ENCODE data around the gene C12orf60.
A peak's percentile ranks its signal among the peaks of the same experiment; 100 is the strongest.

The C12orf60 gene

GRCh38 chr12:14802247-14802646 is 1.2 kb upstream of the C12orf60 start:
- H3K4me3 ChIP-seq (replicated peaks; ENCODE audit: low read depth, low read length), result peak overlapping the region; percentile 94
- DNase-seq (ENCODE audit: extremely low read depth, low read depth), result no peak
- no peak for TF ChIP-seq CTCF (IDR thresholded peaks at IDR 0.05; ENCODE audit: low read depth, low read length, missing control alignments)

GRCh38 chr12:14802721-14803010 is 804 bp upstream of the C12orf60 start:
- DNase-seq (ENCODE audit: extremely low read depth, low read depth), result no peak
- peak overlapping the region; percentile 94 for H3K4me3 ChIP-seq (replicated peaks; ENCODE audit: low read depth, low read length)
- TF ChIP-seq CTCF (IDR thresholded peaks at IDR 0.05; ENCODE audit: low read depth, low read length, missing control alignments), result no peak

DNA sequence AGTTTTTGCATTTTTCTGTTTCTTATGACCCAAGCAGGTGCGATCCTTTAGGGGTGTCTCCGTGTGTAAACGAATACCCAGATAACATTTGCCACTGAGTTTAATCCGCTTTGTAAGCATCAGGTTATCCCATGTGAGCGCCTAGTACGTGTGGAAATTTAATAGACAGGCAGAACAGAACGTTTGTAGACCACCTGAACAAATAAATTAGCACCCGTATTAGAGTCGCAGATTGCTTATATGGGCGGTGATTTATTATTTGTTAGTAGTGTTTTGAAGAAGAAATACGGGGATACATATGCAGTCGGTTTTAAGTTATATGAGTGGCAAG is 325 bp downstream of the C12orf60 start:
- DNase-seq (ENCODE audit: extremely low read depth, low read depth), result no peak
- no peak for TF ChIP-seq CTCF (IDR thresholded peaks at IDR 0.05; ENCODE audit: low read depth, low read length, missing control alignments)

DNA sequence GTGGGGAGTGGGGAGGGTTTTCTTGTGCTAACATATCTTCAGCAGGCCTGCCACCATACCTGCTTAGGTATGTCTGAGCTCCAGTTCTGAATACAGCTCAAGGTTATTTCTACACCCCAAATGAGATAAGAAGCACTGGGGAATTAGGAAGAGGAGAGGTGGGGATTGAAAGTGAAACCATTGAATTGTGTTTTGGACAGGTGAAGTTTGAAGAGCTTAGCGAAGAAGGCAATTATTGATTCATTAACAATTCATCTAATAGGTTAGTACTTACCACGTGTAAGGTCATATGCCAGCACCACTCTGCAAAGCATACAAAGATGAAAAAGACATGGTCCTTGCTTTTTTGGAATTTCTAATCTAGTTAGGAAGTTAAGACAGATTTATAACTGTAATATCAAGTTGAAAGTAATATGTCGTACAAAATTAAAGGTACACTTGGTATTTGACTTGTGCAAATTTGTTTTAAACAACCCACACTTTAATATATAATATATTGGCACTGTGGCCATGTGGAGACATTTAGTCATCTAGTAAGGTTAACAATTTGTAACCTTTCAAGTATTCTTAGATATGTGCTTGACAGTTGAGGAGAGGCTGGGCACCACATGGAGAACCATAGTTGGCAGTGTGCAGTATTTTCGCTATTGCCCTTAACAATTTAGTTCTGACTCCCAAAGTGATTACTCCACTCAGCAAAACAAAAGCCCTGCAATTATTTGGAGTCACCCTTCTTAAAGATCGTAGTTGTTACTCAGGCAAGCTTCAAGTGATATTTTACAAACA is 6.9 kb downstream of the C12orf60 start:
- no peak overlapping the region for H3K4me3 ChIP-seq (replicated peaks; ENCODE audit: low read depth, low read length)
- no peak for TF ChIP-seq CTCF (IDR thresholded peaks at IDR 0.05; ENCODE audit: low read depth, low read length, missing control alignments)
- no peak for DNase-seq (ENCODE audit: extremely low read depth, low read depth)

More for the DNA sequence above, 325 bp downstream of the C12orf60 start:
- H3K4me3 ChIP-seq (replicated peaks; ENCODE audit: low read depth, low read length), result peak overlapping the region; percentile 94

DNA sequence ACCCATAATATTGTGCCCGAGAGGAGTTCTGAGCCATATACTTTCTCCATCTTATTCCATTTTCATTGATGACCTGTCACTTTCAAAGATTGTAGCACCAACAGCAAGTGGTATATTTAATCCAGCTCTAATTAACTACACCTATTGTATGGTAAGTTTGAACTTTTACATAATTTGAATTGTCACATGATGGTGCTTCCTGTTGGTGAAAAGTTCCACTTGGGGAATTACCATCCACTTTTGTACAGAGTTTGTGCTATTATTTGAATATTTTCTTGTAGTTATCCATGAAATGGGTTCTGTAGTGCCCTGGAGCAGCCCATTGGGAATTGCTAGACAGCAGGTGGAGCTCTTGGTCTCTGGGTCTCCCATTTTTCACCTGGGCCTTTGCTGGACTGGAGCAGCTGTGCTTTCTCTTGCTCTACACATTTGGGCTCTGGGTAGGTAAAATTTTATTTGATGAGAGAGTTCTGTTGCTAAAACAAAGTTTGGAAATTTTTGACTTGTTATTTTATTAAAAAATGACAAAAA is 7.5 kb downstream of the C12orf60 start:
- no peak for DNase-seq (ENCODE audit: extremely low read depth, low read depth)
- peak; percentile 50 for TF ChIP-seq CTCF (IDR thresholded peaks at IDR 0.05; ENCODE audit: low read depth, low read length, missing control alignments)
- no peak overlapping the region for H3K4me3 ChIP-seq (replicated peaks; ENCODE audit: low read depth, low read length)

GRCh38 chr12:14811486-14811885 is 8.0 kb downstream of the C12orf60 start:
- TF ChIP-seq CTCF (IDR thresholded peaks at IDR 0.05; ENCODE audit: low read depth, low read length, missing control alignments), result no peak
- H3K4me3 ChIP-seq (replicated peaks; ENCODE audit: low read depth, low read length), result no peak overlapping the region
- no peak for DNase-seq (ENCODE audit: extremely low read depth, low read depth)

DNA sequence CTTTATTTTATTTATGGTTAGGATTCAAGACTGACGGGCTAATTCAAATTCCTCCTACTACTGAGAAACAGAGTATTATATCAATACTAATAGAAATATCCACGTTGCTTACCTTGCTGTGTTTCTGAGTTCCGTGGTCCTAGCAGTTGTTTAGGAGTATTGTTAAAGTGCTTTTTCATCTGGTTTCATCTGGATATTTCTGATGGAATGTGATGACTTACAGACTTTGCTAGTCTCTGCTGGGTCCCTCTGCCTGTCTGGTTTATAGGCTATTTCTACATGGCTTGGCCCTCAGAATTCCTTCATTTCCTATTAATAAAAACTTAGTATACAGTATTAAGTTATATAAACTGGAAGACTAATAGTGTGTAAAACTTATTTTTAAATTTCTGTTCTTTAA is 10.5 kb downstream of the C12orf60 start, which contains the start of gene SMCO3:
Gene SMCO3 (minus strand): TSS at position 169 of the 400 bp plus-strand sequence. CDS start 7,502 bp downstream, outside the sequence.
- no peak for TF ChIP-seq CTCF (IDR thresholded peaks at IDR 0.05; ENCODE audit: low read depth, low read length, missing control alignments)
- no peak within 1 kb of the TSS for H3K4me3 ChIP-seq (replicated peaks; ENCODE audit: low read depth, low read length)
- no peak for DNase-seq (ENCODE audit: extremely low read depth, low read depth)
